Esophagus squamous epithelium (tissue), 5 donors: ENCODE results near the gene GBA2. TPM values are rescaled to one million over a fixed set of nuclear protein-coding genes. Genes with fewer than 3 reads are reported as not detected.

Source experiments
- DNase-seq: peaks from one replicate; lab custom pipeline; 2025; lab: John Stamatoyannopoulos, UW
- H3K27ac ChIP-seq, 4 donors: fragments of 200-600 bp; sonication (generic); one replicate each; pipeline ENCODE4 v1.5.1; 2016 to 2019; ENCODE audit warnings: mild to moderate bottlenecking in 1 of 4
- H3K27me3 ChIP-seq, 4 donors: fragments of 200-600 bp; sonication (generic); 1 replicate in 3 of 4; 2 replicates in 1 of 4; pipeline versions ENCODE4 v1.5.1 to v1.6.0; 2017 to 2021; ENCODE audit warnings: antibody characterized with exemption in 1 of 4
- H3K36me3 ChIP-seq, 3 donors: fragments of 200-600 bp; sonication (generic); one replicate each; pipeline ENCODE4 v1.5.1; 2016 to 2019
- H3K4me1 ChIP-seq, 3 donors: fragments of 200-600 bp; sonication (generic); one replicate each; pipeline ENCODE4 v1.5.1; 2017 to 2019
- H3K4me3 ChIP-seq, 4 donors: fragments of 200-600 bp; sonication (generic); 1 replicate in 3 of 4; 2 replicates in 1 of 4; pipeline ENCODE4 v1.5.1; 2016 to 2019; ENCODE audit warnings: mild to moderate bottlenecking in 2 of 4, moderate library complexity in 1 of 4
- H3K9me3 ChIP-seq, 3 donors: fragments of 200-600 bp; sonication (generic); one replicate each; pipeline ENCODE4 v1.5.1; 2016 to 2019
- CTCF ChIP-seq, 6 experiments: fragments of 450-650 bp in 4 of 6; fragments of 200-600 bp in 2 of 6; sonication (generic) in 2 of 6; IDR thresholded peaks; one replicate each; pipeline ENCODE4 v1.5.1; 2016 to 2019; ENCODE audit warnings: antibody characterized with exemption in 6 of 6, mild to moderate bottlenecking in 4 of 6, moderate library complexity in 4 of 6
- POLR2A ChIP-seq, 4 donors: fragments of 450-650 bp; IDR thresholded peaks; one replicate each; pipeline ENCODE4 v1.6.1; 2017; ENCODE audit warnings: antibody characterized with exemption in 4 of 4, mild to moderate bottlenecking in 4 of 4, moderate library complexity in 3 of 4
- WGBS, 2 donors: methylation state at CpG; one replicate each; pipeline ENCODE4 v1.1.5; 2018; 5-methylcytosine and 5-hydroxymethylcytosine counted together
- intact Hi-C: fragments of 100-400 bp; cut with DNase I; formaldehyde crosslinking; loops from one replicate; pipeline ENCODE4 v1.15.0; 2022
- total RNA-seq, 4 donors: library from RNA; depleted of rRNA; stranded (reverse); fragments of >200 nt; gene quantifications; one replicate each; pipeline ENCODE4 v1.1.0, GENCODE V29; 2016
- donor health status: DM: yes; HTN: yes; CAD: no.

The GBA2 gene
- total RNA-seq, 4 donors from 2014 or later, result 14.1 to 61.8 (median 42.0) TPM

GRCh38 chr9:35749515-35750255, 657 bp upstream of the GBA2 start:
- no peak for TF ChIP-seq CTCF (IDR thresholded peaks at IDR 0.05)
- TF ChIP-seq POLR2A (IDR thresholded peaks at IDR 0.05), result no peak
- no peak for DNase-seq
- intact Hi-C loops, result no loop called here
- Histone ChIP-seq H3K27me3 (no peaks in the 10 kb centered on the region), H3K36me3 (peaks cover 15 to 49% (median 26%) of the 10 kb centered on the region in 3 donors), H3K4me3 (peak overlapping the region; percentile 83 to 99 (median 90)), H3K27ac (peak overlapping the region; percentile 90 to 97 (median 94)), H3K9me3 (no peaks in the 10 kb centered on the region), H3K4me1 (peaks cover 34 to 55% (median 34%) of the 10 kb centered on the region in 3 donors)
- 0 to 4% methylated on average over 7 to 15 of the region's 19 CpGs for WGBS, 2 donors

DNA sequence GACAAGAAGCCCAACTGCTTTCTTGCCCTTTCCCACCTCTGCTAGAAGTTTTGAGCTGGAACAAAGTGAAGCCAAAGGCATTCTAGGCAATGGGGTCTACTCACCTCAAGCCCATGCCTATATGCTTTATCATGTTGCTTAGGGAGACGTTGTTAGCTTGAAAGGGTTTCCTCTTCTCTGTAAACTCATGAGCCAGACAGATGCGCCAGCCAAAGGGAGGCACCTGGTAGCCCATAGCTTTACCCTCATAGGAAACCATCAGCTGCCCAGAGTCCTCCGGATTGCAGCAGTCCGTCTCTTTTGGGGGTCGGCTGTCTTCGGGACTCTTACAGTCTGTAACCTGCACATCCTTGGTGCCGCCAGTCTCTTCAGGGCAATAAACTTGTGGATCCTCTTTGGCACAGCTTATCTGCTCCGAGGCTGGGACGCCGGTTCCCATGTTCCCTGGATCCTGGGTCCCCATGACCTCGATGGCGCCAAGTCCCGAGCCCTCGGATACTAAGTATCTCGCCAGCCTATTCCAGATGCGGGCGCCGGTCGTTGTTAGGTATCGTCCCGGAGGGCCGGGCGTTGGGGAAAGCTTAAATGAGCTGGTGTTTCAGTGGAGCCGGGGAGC, 678 bp downstream of the GBA2 start:
- no peaks in the 10 kb centered on the region for H3K27me3 ChIP-seq
- DNase-seq, result no peak
- TF ChIP-seq CTCF (IDR thresholded peaks at IDR 0.05) (no peak), POLR2A (IDR thresholded peaks at IDR 0.05) (no peak)
- peak overlapping the region; percentile 90 to 97 (median 94) for H3K27ac ChIP-seq
- peaks cover 14 to 49% (median 26%) of the 10 kb centered on the region in 3 donors for H3K36me3 ChIP-seq
- intact Hi-C loops, result no loop called here
- WGBS, 2 donors, result 0 to 2% methylated on average over 6 to 12 of the region's 24 CpGs
- peaks cover 34 to 61% (median 34%) of the 10 kb centered on the region in 3 donors for H3K4me1 ChIP-seq
- no peaks in the 10 kb centered on the region for H3K9me3 ChIP-seq
- H3K4me3 ChIP-seq, result peak overlapping the region; percentile 83 to 99 (median 90)

GRCh38 chr9:35746583-35746982, 2.4 kb downstream of the GBA2 start:
- Histone ChIP-seq H3K4me3 (peak overlapping the region; percentile 83 to 99 (median 90)), H3K27me3 (no peaks in the 10 kb centered on the region), H3K4me1 (peaks cover 34 to 61% (median 34%) of the 10 kb centered on the region in 3 donors), H3K36me3 (peaks cover 10 to 49% (median 23%) of the 10 kb centered on the region in 3 donors), H3K9me3 (no peaks in the 10 kb centered on the region), H3K27ac (peak overlapping the region in 1 of 4 donors; percentile 95)
- WGBS, 2 donors, result 25 to 29% methylated on average over 3 of the region's 3 CpGs
- TF ChIP-seq POLR2A (IDR thresholded peaks at IDR 0.05), result no peak
- no peak for TF ChIP-seq CTCF (IDR thresholded peaks at IDR 0.05)
- intact Hi-C loops, result no loop called here
- DNase-seq, result no peak

DNA sequence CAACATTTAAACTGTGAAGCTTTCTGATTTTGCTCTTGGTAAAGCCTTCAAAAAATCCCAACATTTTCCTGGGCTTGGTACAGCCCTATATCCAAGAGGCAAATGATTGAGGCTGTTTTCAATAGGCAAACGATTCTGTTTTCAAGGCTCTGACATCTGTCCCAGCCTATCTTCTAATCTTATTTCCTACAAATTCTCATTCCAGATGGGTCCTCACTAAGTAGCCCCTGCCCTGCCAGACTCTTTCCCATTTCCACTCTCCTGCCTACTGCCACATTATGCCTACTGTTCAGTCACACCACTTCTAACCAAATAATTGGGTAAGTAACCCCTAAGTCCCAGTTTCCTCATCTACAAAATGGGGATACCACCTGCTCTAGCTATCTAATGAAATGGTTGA, 3.5 kb downstream of the GBA2 start:
- Histone ChIP-seq H3K27ac (no peak overlapping the region), H3K36me3 (peaks cover 3 to 49% (median 21%) of the 10 kb centered on the region in 3 donors), H3K9me3 (no peaks in the 10 kb centered on the region), H3K27me3 (no peaks in the 10 kb centered on the region), H3K4me3 (peak overlapping the region in 1 of 4 donors; percentile 99), H3K4me1 (peaks cover 34 to 54% (median 34%) of the 10 kb centered on the region in 3 donors)
- no peak for DNase-seq
- intact Hi-C loops, result no loop called here
- TF ChIP-seq CTCF (IDR thresholded peaks at IDR 0.05) (no peak), POLR2A (IDR thresholded peaks at IDR 0.05) (no peak)
- 52 to 80% methylated on average over 1 of the region's 1 CpG for WGBS, 2 donors
